Measurements from ENCODE around the gene SUOX. TPM values are rescaled to one million over a fixed set of nuclear protein-coding genes. Genes with fewer than 3 reads are reported as not detected.
A peak's percentile ranks its signal among the peaks of the same experiment; 100 is the strongest.

Gene SUOX
- total RNA-seq, 1 donor from 2014 or later = 2.1 TPM

- no peaks in the 10 kb centered on the region for H3K36me3 ChIP-seq (ENCODE audit: control insufficient read depth, insufficient read depth, low read length)
Measured at GRCh38 chr12:56010111-56010570, 13.1 kb downstream of the SUOX start.

GRCh38 chr12:56011509-56012090, 14.5 kb downstream of the SUOX start:
- FAIRE-seq = no peak
- Histone ChIP-seq H3K36me3 (ENCODE audit: control insufficient read depth, insufficient read depth, low read length) (no peaks in the 10 kb centered on the region), H3K4me3 (ENCODE audit: low read depth, low read length) (no peak overlapping the region), H3K27me3 (ENCODE audit: control insufficient read depth, insufficient read depth, low read length) (no peaks in the 10 kb centered on the region)
- no peak for DNase-seq (ENCODE audit: low read depth)
- TF ChIP-seq CTCF (IDR thresholded peaks at IDR 0.05; ENCODE audit: insufficient read depth, low read length, severe bottlenecking) = no peak

More at GRCh38 chr12:56010111-56010570, 13.1 kb downstream of the SUOX start:
- no peak overlapping the region for H3K4me3 ChIP-seq (ENCODE audit: low read depth, low read length)
- no peak for TF ChIP-seq CTCF (IDR thresholded peaks at IDR 0.05; ENCODE audit: insufficient read depth, low read length, severe bottlenecking)
- H3K27me3 ChIP-seq (ENCODE audit: control insufficient read depth, insufficient read depth, low read length) = no peaks in the 10 kb centered on the region
- FAIRE-seq (no peak), DNase-seq (ENCODE audit: low read depth) (no peak)

GRCh38 chr12:56013482-56013881, 16.4 kb downstream of the SUOX start:
- Histone ChIP-seq H3K4me3 (ENCODE audit: low read depth, low read length) (no peak overlapping the region), H3K36me3 (ENCODE audit: control insufficient read depth, insufficient read depth, low read length) (no peaks in the 10 kb centered on the region), H3K27me3 (ENCODE audit: control insufficient read depth, insufficient read depth, low read length) (no peaks in the 10 kb centered on the region)
- FAIRE-seq (no peak), DNase-seq (ENCODE audit: low read depth) (no peak)
- TF ChIP-seq CTCF (IDR thresholded peaks at IDR 0.05; ENCODE audit: insufficient read depth, low read length, severe bottlenecking) = no peak

GRCh38 chr12:56014205-56014604, 17.1 kb downstream of the SUOX start:
- DNase-seq (ENCODE audit: low read depth) (peak; percentile 31), FAIRE-seq (no peak)
- Histone ChIP-seq H3K36me3 (ENCODE audit: control insufficient read depth, insufficient read depth, low read length) (no peaks in the 10 kb centered on the region), H3K4me3 (ENCODE audit: low read depth, low read length) (no peak overlapping the region), H3K27me3 (ENCODE audit: control insufficient read depth, insufficient read depth, low read length) (no peaks in the 10 kb centered on the region)
- TF ChIP-seq CTCF (IDR thresholded peaks at IDR 0.05; ENCODE audit: insufficient read depth, low read length, severe bottlenecking) = no peak

GRCh38 chr12:56017181-56017580, 20.1 kb downstream of the SUOX start:
- FAIRE-seq = no peak
- TF ChIP-seq CTCF (IDR thresholded peaks at IDR 0.05; ENCODE audit: insufficient read depth, low read length, severe bottlenecking) = no peak

GRCh38 chr12:56018356-56018755, 21.3 kb downstream of the SUOX start:
- no peak for TF ChIP-seq CTCF (IDR thresholded peaks at IDR 0.05; ENCODE audit: insufficient read depth, low read length, severe bottlenecking)
- DNase-seq (ENCODE audit: low read depth) = no peak

More at GRCh38 chr12:56017181-56017580, 20.1 kb downstream of the SUOX start:
- no peaks in the 10 kb centered on the region for H3K36me3 ChIP-seq (ENCODE audit: control insufficient read depth, insufficient read depth, low read length)
- H3K4me3 ChIP-seq (ENCODE audit: low read depth, low read length) = no peak overlapping the region
- no peaks in the 10 kb centered on the region for H3K27me3 ChIP-seq (ENCODE audit: control insufficient read depth, insufficient read depth, low read length)
- no peak for DNase-seq (ENCODE audit: low read depth)

More at GRCh38 chr12:56018356-56018755, 21.3 kb downstream of the SUOX start:
- H3K36me3 ChIP-seq (ENCODE audit: control insufficient read depth, insufficient read depth, low read length) = no peaks in the 10 kb centered on the region
- FAIRE-seq = no peak
- no peak overlapping the region for H3K4me3 ChIP-seq (ENCODE audit: low read depth, low read length)
- H3K27me3 ChIP-seq (ENCODE audit: control insufficient read depth, insufficient read depth, low read length) = no peaks in the 10 kb centered on the region

All from bronchial epithelial cell (primary cell).